ENCODE data around the gene TAMM41.

DNA sequence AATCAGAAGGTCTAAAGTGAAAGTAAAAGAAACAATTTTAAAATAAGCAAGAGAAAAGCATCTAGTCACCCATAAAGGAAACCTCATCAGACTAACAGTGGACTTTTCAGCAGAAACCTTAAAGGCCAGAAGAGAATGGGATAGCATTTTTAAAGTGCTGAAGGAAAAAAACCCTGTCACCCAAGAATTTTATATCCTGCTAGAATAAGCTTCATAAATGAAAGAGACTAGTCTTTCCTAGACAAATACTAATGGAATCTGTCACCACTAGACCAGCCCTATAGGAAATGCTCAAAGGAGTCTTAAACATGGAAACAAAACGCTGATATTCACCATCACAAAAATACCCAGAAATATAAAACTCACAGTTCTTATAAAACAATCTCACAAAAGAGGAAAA, 46.9 kb downstream of the TAMM41 start:
- TF ChIP-seq, protein P1, sequence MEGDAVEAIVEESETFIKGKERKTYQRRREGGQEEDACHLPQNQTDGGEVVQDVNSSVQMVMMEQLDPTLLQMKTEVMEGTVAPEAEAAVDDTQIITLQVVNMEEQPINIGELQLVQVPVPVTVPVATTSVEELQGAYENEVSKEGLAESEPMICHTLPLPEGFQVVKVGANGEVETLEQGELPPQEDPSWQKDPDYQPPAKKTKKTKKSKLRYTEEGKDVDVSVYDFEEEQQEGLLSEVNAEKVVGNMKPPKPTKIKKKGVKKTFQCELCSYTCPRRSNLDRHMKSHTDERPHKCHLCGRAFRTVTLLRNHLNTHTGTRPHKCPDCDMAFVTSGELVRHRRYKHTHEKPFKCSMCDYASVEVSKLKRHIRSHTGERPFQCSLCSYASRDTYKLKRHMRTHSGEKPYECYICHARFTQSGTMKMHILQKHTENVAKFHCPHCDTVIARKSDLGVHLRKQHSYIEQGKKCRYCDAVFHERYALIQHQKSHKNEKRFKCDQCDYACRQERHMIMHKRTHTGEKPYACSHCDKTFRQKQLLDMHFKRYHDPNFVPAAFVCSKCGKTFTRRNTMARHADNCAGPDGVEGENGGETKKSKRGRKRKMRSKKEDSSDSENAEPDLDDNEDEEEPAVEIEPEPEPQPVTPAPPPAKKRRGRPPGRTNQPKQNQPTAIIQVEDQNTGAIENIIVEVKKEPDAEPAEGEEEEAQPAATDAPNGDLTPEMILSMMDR (IDR thresholded peaks at IDR 0.05; ENCODE audit: poor library complexity), result no peak
- no peak for TF ChIP-seq EZH2 (IDR thresholded peaks at IDR 0.05; ENCODE audit: borderline replicate concordance)
- no peak for TF ChIP-seq EZH2phosphoT487 (IDR thresholded peaks at IDR 0.05; ENCODE audit: low read depth, severe bottlenecking, unreplicated experiment)
